ENCODE results near the gene YIF1B. TPM values are rescaled to one million over a fixed set of nuclear protein-coding genes. Genes with fewer than 3 reads are reported as not detected.
A peak's percentile ranks its signal among the peaks of the same experiment; 100 is the strongest.

Gene YIF1B
- total and polyA plus RNA-seq, 2 donors from 2014 or later, result 30.3 to 62.7 TPM

GRCh38 chr19:38304352-38304865 is 11.3 kb downstream of the YIF1B start:
- peaks cover 0 to 7% (median 5%) of the 10 kb centered on the region in 3 donors for H3K36me3 ChIP-seq (ENCODE audit: control insufficient read depth in 2 of 3, insufficient read depth in 3 of 3, low read length in 3 of 3)
- no peaks in the 10 kb centered on the region for H3K9me3 ChIP-seq (ENCODE audit: control insufficient read depth in 2 of 3, insufficient read depth in 1 of 3, low read length in 3 of 3)
- TF ChIP-seq, protein P1, sequence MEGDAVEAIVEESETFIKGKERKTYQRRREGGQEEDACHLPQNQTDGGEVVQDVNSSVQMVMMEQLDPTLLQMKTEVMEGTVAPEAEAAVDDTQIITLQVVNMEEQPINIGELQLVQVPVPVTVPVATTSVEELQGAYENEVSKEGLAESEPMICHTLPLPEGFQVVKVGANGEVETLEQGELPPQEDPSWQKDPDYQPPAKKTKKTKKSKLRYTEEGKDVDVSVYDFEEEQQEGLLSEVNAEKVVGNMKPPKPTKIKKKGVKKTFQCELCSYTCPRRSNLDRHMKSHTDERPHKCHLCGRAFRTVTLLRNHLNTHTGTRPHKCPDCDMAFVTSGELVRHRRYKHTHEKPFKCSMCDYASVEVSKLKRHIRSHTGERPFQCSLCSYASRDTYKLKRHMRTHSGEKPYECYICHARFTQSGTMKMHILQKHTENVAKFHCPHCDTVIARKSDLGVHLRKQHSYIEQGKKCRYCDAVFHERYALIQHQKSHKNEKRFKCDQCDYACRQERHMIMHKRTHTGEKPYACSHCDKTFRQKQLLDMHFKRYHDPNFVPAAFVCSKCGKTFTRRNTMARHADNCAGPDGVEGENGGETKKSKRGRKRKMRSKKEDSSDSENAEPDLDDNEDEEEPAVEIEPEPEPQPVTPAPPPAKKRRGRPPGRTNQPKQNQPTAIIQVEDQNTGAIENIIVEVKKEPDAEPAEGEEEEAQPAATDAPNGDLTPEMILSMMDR (IDR thresholded peaks at IDR 0.05; ENCODE audit: borderline replicate concordance, extremely low read depth, insufficient read depth), result no peak
- H3K27ac ChIP-seq (ENCODE audit: low read depth in 2 of 2, low read length in 2 of 2), result peak overlapping the region in 1 of 2 donors; percentile 71
- H3K4me3 ChIP-seq (ENCODE audit: low read length in 3 of 3), result peak overlapping the region in 1 of 3 donors; percentile 21
- peaks cover 0 to 4% (median 0%) of the 10 kb centered on the region in 3 donors for H3K4me1 ChIP-seq (ENCODE audit: control insufficient read depth in 2 of 3, insufficient read depth in 2 of 3, low read depth in 1 of 3, low read length in 3 of 3)
- no peaks in the 10 kb centered on the region for H3K27me3 ChIP-seq (ENCODE audit: control insufficient read depth, insufficient read depth, low read length)
- H3K9ac ChIP-seq (ENCODE audit: low read length in 3 of 3), result no peak overlapping the region
- peak in 1 of 5 donors; percentile 70 for DNase-seq
- intact Hi-C loops (cut with DNase I), result no loop called here
- no peak for FAIRE-seq

DNA sequence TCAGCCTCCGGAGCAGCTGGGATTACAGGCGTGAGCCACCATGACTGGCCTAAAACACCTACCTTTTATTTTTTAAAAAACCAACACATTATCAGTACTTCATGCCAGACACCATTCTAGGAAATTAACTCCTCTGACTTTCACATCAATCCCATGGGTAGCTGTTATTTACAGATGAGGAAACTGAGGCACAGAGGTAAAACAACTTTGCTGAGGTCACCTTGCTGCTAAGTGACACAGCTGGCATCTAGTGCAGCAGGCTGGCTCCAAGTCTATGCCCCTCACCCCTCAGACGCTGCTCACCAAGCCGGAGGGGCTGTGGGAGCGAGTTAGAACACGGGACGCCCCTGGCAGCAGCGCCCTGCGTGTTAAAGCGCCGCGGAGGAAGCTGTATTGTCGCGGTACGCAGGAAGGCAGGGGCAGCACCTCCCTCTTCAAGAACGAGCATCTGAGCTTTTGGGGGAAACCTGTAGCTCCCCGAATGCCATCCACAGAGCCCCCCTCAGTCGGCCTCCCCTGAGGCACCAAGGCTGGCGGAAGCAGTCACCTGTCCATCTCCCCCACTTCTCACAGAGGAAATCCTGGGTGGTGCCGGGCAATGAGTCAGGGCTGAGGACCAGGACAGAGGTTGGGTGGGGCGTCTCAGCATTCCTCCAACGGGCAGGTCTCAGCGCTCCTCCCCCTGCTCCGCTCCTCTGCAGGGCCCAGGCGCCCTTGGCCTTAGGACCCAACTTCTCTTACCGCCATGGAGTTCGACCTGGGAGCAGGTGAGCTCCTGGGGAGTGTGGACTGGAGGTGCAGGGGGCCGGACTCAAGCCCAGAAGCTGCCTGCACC is 12.0 kb downstream of the YIF1B start, which contains the start of gene C19orf33:
Gene C19orf33 (plus strand): TSS at position 735 of the 835 bp plus-strand sequence. CDS start 11 bp downstream, at position 746.
- Histone ChIP-seq H3K36me3 (ENCODE audit: control insufficient read depth in 2 of 3, insufficient read depth in 3 of 3, low read length in 3 of 3) (peaks cover 0 to 5% (median 5%) of the 10 kb centered on the region in 3 donors), H3K9ac (ENCODE audit: low read length in 3 of 3) (no peak within 1 kb of the TSS), H3K4me1 (ENCODE audit: control insufficient read depth in 2 of 3, insufficient read depth in 2 of 3, low read depth in 1 of 3, low read length in 3 of 3) (peaks cover 0 to 4% (median 0%) of the 10 kb centered on the region in 3 donors), H3K9me3 (ENCODE audit: control insufficient read depth in 2 of 3, insufficient read depth in 1 of 3, low read length in 3 of 3) (no peaks in the 10 kb centered on the region), H3K27me3 (ENCODE audit: control insufficient read depth, insufficient read depth, low read length) (no peaks in the 10 kb centered on the region), H3K4me3 (ENCODE audit: low read length in 3 of 3) (peak within 1 kb of the TSS in 1 of 3 donors; percentile 25), H3K27ac (ENCODE audit: low read depth in 2 of 2, low read length in 2 of 2) (peak within 1 kb of the TSS in 1 of 2 donors; percentile 71)
- intact Hi-C loops (cut with DNase I), result no loop called here
- DNase-seq (peak in 3 of 5 donors; percentile 49 to 93 (median 68)), FAIRE-seq (no peak)
- TF ChIP-seq, protein P1 (IDR thresholded peaks at IDR 0.05; ENCODE audit: borderline replicate concordance, extremely low read depth, insufficient read depth), result no peak

GRCh38 chr19:38298821-38299680 is 16.7 kb downstream of the YIF1B start:
- H3K9me3 ChIP-seq (ENCODE audit: control insufficient read depth in 2 of 3, insufficient read depth in 1 of 3, low read length in 3 of 3), result no peaks in the 10 kb centered on the region
- H3K9ac ChIP-seq (ENCODE audit: low read length in 3 of 3), result no peak overlapping the region
- intact Hi-C loops (cut with DNase I), result no loop called here
- no peak overlapping the region for H3K4me3 ChIP-seq (ENCODE audit: low read length in 3 of 3)
- H3K27me3 ChIP-seq (ENCODE audit: control insufficient read depth, insufficient read depth, low read length), result no peaks in the 10 kb centered on the region
- FAIRE-seq (no peak), DNase-seq (no peak)
- TF ChIP-seq, protein P1 (IDR thresholded peaks at IDR 0.05; ENCODE audit: borderline replicate concordance, extremely low read depth, insufficient read depth), result no peak
- peaks cover 0 to 4% (median 0%) of the 10 kb centered on the region in 3 donors for H3K4me1 ChIP-seq (ENCODE audit: control insufficient read depth in 2 of 3, insufficient read depth in 2 of 3, low read depth in 1 of 3, low read length in 3 of 3)
- H3K36me3 ChIP-seq (ENCODE audit: control insufficient read depth in 2 of 3, insufficient read depth in 3 of 3, low read length in 3 of 3), result no peaks in the 10 kb centered on the region
- peak overlapping the region in 1 of 2 donors; percentile 13 for H3K27ac ChIP-seq (ENCODE audit: low read depth in 2 of 2, low read length in 2 of 2)

Measured in kidney (tissue), 14 donors.